GM19463 (cell line): Measurements from ENCODE around the gene PLCXD1.
"Not testable (repeated sequence)": the region's sequence is repeated elsewhere in the genome, so short reads cannot be mapped to it uniquely, and the experiment has no call there.

ENCODE experiments used
- ATAC-seq: cut with Tn5 transposase; IDR thresholded peaks from one replicate; pipeline ENCODE4 v1.9.1; 2021; ENCODE audit warnings: mild to moderate bottlenecking, moderate library complexity; ENCODE audit not compliant: unreplicated experiment

The PLCXD1 gene

GRCh38 chrX:314781-315595, 33.8 kb downstream of the PLCXD1 start:
- ATAC-seq, result no peak

GRCh38 chrX:316351-317325, 35.5 kb downstream of the PLCXD1 start:
- ATAC-seq, result no peak

DNA sequence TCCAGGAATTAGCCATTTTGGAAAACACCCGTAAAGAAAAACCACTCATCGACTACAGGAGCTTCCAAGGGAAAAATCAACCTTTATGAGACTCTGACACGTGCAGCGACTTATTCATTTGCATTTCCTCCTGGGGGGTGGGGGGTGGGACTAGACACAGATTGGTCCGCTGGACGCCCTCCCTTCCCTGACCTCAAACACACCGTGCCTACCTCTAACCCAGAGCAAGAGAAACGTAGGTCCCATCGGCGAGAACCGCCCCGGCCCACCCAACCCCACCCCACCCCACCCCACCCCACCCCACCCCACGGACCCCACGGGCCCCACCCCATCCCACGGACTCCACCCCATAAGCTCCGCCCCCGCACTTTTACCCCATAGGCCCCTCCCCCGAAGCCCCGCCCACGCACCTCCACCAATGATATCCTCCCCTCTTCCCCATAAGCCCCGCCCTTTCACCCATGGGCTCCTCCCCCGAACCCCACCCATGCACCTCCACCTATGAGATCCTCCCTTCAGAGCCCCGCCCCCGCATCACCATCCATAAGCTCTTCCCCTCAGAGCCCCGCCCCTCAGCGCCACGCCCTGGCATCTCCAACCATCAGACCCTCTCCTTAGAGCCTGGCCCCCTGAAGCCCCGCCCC, 36.4 kb downstream of the PLCXD1 start:
- ATAC-seq, result no peak

DNA sequence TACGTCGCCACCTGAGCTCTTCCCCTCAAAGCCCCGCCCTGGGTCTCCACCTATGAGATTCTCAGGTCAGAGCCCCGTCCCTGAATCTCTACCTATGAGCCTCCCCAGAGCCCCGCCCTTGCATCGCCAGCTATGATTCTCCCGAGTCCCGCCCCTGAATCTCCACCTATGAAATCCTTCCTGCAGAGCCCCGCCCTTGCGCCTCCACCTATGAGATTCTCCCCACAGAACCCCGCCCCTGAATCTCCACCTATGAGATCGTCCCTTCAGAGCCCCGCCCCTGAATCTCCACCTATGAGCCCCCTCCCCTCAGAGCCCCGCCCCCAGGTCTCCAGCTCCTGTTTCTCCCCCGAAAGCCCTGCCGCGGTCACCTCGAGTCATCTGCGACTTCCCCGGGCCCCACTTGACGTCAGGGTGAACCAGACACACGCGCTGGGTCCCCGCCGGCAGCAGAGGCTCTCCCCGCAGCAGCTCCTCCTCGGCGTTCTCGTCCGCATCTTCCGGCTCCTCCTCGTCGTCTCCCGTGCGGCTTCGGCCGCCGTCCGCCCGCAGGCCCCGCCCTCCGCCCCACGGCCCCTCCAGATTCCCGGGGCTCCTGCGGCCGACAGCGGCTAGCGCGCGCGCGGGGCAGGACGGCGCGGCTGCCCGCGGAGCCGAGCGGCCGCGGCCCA, 37.0 kb downstream of the PLCXD1 start:
- ATAC-seq, result peak; percentile 47

- peak; percentile 75 for ATAC-seq
Measured at GRCh38 chrX:318739-319578, 37.8 kb downstream of the PLCXD1 start, which contains the start of gene GTPBP6. GTPBP6 (minus strand) TSS chrX:318796; CDS start chrX:318787, 9 bp downstream.

DNA sequence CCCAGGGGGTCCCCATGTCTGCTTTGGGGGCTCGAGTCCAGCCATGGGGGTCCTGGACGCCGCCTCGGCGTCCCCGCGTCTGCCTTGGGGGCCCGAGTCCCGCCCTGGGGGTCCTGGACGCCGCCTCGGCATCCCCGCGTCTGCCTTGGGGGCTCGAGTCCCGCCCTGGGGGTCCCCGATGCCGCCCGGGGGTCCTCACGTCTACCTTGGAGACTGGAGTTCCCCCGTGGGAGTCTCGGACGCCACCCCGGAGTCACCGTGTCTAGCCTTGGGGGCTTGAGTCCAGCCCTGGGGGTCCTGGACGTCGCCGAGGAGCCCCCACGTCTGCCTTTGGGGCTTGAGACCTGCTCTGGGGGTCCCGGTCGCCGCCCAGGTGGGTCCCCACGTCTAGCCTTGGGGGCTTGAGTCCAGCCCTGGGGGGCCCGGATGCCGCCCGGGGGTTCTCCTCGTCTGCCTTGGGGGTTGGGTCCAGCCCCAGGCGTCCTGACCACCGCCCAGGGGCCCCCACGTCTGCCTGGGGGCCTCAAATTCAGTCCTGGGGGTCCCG, 38.5 kb downstream of the PLCXD1 start:
- ATAC-seq, result no peak

- no peak for ATAC-seq
Measured at GRCh38 chrX:320126-320783, 39.1 kb downstream of the PLCXD1 start.

GRCh38 chrX:323721-324628, 42.8 kb downstream of the PLCXD1 start:
- no peak for ATAC-seq

- not testable (repeated sequence) for ATAC-seq
Measured at GRCh38 chrX:324664-325063, 43.5 kb downstream of the PLCXD1 start.

DNA sequence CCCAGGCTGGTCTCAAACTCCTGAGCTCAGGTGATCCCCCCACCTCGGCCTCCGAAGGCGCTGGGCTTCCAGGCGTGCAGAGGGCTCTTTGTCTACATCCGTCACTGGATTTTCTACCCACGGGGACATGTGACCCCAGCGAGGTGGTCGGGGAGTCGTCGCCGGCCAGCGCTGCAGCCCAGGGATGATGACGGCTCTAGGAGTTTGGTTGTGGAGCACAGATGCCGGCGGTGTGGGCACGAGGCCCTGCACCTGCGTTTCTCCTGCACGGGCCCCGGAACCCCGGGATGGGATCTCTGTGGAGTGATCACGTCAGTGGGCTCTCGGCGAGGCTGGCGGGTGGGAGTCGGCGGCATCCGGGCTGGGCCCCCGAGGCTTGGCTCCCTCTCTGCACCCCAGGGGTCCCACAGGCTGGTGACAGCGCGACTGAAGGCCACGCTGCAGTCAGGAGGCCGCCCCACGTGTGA, 46.5 kb downstream of the PLCXD1 start:
- no peak for ATAC-seq

DNA sequence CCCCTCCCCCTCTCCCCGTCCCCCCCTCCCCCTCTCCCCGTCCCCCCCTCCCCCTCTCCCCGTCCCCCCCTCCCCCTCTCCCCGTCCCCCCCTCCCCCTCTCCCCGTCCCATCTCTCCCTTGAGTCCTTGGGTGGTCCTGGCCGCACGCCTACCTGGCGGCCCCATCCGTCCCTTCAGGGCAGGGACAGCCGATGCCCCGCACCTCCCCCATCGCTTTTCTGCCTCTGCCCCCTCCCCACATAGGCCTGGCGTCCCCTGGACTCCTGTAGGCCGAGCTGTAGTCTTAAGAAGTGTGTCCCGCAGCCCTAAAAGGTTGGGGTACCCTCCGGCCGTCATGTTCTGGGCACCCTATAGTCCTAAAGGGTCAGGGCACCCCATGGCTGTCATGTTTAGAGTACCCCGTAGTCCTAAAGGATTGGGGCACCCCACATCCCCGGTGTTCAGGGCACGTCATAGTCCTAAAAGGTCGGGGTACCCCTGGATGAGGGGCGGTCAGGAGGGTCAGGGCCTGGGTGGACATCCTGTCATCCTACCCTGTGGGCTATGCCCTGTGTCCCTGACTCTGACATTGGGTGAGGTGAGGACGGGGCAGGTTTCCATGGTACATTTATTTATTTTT, 48.2 kb downstream of the PLCXD1 start:
- ATAC-seq, result no peak

- not testable (repeated sequence) for ATAC-seq
Measured at GRCh38 chrX:330141-330725, 49.1 kb downstream of the PLCXD1 start.

DNA sequence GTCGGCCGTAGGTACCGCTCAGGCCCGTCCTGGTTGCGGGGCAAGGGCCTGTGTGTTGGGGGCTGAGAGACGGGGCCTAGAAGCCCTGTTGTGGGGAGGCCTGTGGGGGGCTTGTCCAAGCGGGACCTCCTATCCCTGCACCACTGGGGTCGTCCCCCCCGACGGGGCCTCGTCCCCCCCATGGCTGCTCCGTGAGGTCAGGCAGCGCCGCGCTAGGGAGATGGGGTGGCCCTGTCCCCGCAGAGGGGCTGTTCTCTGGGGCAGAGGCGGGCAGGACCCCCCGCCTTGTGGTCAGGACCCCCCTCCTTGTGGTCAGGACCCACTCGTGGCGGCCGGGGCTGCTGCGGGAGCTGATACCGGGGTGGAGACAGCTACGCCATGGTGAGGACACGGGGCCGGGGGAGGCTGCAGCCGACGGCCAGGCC, 49.6 kb downstream of the PLCXD1 start:
- ATAC-seq, result no peak

DNA sequence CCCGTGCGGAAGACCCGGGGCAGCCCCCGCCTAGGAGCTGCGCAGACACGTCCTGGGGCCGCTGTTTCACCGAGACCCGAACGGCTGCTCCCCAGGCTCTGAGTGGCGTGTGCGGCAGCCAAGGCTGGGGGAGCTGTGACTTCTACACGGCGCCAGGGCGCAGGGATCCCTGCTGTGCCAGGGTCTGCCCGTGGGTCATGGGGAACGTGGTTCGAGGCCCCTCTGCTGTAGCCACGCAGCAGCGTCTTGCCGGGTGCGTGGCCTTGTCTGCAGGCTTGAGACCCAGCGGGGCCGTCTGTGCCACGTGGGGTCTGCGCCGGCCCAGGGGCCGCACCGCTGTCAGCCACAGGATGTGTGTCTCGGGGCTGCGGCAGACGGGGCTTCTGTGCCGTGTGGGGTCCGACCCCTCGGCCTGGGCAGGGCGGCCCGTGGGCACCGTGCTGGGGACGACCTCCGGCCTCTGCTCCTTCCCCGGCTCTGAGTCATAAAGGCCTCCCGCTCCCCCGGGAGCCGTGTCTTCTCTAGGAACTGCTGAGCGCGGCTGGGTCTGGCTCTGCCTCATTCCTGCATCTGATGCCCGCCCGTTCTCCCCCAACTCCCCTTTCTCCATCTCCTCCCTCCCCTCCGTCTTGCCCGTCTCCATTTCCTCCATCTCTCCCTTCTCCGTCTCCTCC, 50.1 kb downstream of the PLCXD1 start:
- ATAC-seq, result no peak

GRCh38 chrX:331825-332495, 50.8 kb downstream of the PLCXD1 start:
- no peak for ATAC-seq

GRCh38 chrX:332496-332860, 51.3 kb downstream of the PLCXD1 start:
- no peak for ATAC-seq
